ENCODE data around the gene NXNL1.

The NXNL1 gene

DNA sequence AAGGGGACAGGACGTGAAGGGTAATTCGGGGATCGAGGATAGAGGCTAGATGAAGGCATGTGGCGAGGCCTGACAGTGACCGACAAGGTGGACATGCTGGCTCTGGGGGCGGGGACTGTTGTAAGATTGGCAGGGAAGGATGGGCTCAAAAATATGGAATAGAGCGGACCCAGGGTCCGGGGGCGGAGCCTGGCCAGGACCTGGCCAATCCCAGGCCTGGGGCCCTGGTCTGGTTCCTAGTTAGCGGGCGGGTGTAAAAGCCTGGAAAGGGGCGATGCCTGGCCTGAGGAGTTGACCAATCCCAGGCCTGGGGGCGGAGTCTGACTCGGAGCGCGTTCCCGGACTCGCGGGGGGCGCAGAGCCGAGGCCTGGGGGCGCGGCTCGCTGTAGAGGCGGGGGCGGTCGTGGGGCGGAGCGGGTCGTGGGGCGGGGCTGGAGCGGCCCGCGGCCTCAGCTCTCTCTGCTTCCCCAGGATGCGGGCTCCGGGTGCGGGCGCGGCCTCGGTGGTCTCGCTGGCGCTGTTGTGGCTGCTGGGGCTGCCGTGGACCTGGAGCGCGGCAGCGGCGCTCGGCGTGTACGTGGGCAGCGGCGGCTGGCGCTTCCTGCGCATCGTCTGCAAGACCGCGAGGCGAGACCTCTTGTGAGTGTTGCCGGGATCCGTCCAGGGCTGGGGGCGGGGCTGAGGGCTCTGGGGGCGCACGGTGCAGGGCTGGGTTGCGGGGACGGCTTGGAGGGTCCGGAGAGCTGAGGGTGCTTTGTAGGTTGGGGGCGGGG is 9.5 kb upstream of the NXNL1 start, which contains the start of gene SLC27A1:
Gene SLC27A1, plus strand, starts transcription at position 457 of the 774 bp plus-strand sequence. Its CDS starts 17 bp downstream, at position 474.
- H3K27ac ChIP-seq: peak within 1 kb of the TSS; percentile 83
- TF ChIP-seq, protein P1, sequence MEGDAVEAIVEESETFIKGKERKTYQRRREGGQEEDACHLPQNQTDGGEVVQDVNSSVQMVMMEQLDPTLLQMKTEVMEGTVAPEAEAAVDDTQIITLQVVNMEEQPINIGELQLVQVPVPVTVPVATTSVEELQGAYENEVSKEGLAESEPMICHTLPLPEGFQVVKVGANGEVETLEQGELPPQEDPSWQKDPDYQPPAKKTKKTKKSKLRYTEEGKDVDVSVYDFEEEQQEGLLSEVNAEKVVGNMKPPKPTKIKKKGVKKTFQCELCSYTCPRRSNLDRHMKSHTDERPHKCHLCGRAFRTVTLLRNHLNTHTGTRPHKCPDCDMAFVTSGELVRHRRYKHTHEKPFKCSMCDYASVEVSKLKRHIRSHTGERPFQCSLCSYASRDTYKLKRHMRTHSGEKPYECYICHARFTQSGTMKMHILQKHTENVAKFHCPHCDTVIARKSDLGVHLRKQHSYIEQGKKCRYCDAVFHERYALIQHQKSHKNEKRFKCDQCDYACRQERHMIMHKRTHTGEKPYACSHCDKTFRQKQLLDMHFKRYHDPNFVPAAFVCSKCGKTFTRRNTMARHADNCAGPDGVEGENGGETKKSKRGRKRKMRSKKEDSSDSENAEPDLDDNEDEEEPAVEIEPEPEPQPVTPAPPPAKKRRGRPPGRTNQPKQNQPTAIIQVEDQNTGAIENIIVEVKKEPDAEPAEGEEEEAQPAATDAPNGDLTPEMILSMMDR (IDR thresholded peaks at IDR 0.05): no peak
- TF ChIP-seq ZFX (IDR thresholded peaks at IDR 0.05; ENCODE audit: borderline replicate concordance): no peak

DNA sequence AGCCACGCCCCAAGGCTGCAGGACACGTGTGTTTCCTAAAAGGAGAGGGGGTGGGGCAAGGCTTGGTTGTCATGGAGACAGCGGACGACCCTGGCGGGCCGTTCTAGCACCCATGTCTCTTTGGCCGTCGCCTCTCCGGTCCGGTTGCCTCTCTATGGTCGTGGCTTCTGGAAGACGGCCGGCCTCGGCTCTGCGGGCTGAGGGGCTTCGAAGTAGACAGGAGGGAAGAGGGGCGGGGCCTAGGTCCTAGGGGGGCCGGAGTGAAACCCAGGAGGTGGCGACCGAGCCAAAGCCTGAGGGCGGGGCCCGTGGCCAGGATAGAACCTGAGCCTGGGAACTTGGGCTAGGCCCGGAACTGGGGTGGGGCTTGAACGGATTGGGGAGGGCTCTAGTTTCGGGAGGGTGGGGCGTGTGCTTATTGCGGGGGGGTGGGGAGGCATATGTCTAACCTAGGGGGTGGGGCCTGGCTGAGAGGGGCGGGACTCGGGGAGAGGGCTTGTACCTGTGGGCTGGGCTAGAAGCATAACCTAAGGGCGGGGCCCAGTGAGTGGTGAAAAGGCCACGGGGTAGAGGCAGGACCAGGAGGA is 8.8 kb upstream of the NXNL1 start:
- H3K27ac ChIP-seq: peak overlapping the region; percentile 83
- no peak for TF ChIP-seq ZFX (IDR thresholded peaks at IDR 0.05; ENCODE audit: borderline replicate concordance)
- TF ChIP-seq, protein P1 (IDR thresholded peaks at IDR 0.05): no peak

- TF ChIP-seq ZFX (IDR thresholded peaks at IDR 0.05; ENCODE audit: borderline replicate concordance): no peak
- TF ChIP-seq, protein P1 (IDR thresholded peaks at IDR 0.05): no peak
- peak overlapping the region; percentile 83 for H3K27ac ChIP-seq
Observed at GRCh38 chr19:17469092-17469480, 8.4 kb upstream of the NXNL1 start.

- TF ChIP-seq, protein P1 (IDR thresholded peaks at IDR 0.05): no peak
- no peak for TF ChIP-seq ZFX (IDR thresholded peaks at IDR 0.05; ENCODE audit: borderline replicate concordance)
- H3K27ac ChIP-seq: peak overlapping the region; percentile 83
Observed at GRCh38 chr19:17468302-17469091, 7.8 kb upstream of the NXNL1 start.

DNA sequence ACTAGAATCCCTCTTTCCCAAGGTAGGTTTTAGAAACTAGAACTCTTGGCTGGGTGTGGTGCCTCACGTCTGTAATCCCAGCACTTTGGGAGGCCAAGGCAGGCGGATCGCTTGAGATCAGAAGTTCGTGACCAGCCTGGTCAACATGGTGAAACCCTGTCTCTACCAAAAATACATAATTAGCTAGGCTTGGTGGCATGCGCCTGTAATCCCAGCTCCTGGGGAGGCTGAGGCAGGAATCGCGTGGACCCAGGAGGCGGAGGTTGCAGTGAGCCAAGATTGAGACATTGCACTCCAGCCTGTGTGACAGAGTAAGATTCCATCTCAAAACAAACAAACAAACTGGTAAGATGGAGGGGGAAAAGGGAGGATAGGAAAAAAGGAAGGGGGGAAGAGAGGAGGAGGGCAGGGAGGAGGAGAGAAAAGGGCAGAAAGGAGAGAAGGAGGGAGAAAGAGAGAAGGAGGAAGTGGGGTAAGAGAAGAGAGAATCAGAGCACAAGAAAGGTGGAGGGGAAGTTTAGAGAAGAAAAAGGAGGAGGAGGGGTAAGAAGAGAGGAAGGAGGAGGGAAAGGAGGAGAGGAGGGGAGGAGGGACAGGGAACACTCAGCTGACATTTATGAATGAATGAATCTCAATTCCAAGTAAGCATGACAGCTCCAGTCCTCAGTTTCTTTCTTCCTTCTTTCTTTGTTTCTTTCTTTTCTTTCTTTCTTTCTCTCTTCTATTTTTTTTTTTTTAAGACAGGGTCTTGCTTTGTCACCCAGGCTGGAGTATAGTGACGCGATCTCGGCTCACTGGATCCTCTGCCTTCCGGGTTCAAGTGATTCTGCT is 7.0 kb upstream of the NXNL1 start:
- TF ChIP-seq ZFX (IDR thresholded peaks at IDR 0.05; ENCODE audit: borderline replicate concordance): no peak
- TF ChIP-seq, protein P1 (IDR thresholded peaks at IDR 0.05): no peak
- peak overlapping the region; percentile 83 for H3K27ac ChIP-seq

DNA sequence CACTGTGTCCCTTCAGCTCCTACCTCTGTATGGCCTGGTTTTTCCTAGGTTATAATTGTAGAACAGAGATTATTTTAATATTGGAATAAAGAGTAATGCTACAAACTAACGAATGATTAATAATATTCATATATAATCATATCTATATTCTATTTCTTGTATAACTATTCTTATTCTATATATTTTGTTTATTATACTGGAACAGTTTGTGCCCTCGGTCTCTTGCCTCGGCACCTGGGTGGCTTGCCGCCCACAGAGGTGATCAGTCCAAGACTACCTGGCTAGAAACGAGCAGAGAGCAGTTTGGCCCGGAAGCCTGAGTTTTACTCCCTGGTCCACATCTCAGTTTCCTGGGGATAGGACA is 5.7 kb upstream of the NXNL1 start:
- TF ChIP-seq ZFX (IDR thresholded peaks at IDR 0.05; ENCODE audit: borderline replicate concordance): no peak
- TF ChIP-seq, protein P1 (IDR thresholded peaks at IDR 0.05): peak; percentile 56
- H3K27ac ChIP-seq: peak overlapping the region; percentile 83

Data from 22Rv1 (cell line).